ENCODE results near the gene PIK3CD. TPM values are rescaled to one million over a fixed set of nuclear protein-coding genes. Genes with fewer than 3 reads are reported as not detected.

PIK3CD gene
- total RNA-seq, 1 experiment from 2014 or later = 23.1 TPM

- Mint-ChIP-seq H3K27me3 (ENCODE audit: low read depth) (no peaks in the 10 kb centered on the region; the same call in 1 of the 2 replicates), H3K9me3 (no peaks in the 10 kb centered on the region), H3K4me3 (peak overlapping the region; percentile 41; the same call in 1 of the 2 replicates), H3K27ac (peak overlapping the region; percentile 96), H3K4me1 (peaks cover 43% of the 10 kb centered on the region), H3K36me3 (0 out of 2 replicates have a peak, but pooled peaks cover 3% of the 10 kb centered on the region)
- POLR2A ChIA-PET = no interaction called here
- CTCF ChIA-PET = interaction anchor here (0.8 to 6.4 kb wide), 15 partner anchors 9 to 620 kb away, joined by 3 to 163 read pairs (median 3); partner anchors contain the start of gene PIK3CD
- peak; percentile 67; the same call in 1 of the 2 replicates for TF ChIP-seq FOXP1 (CRISPR knock-in tag; IDR thresholded peaks at IDR 0.05; ENCODE audit: borderline replicate concordance)
- TF ChIP-seq SP1 (CRISPR knock-in tag; conservative IDR thresholded peaks at IDR 0.05) = 0 out of 2 replicates have a peak, but pooled peaks have one; percentile 38
- TF ChIP-seq, protein P1, sequence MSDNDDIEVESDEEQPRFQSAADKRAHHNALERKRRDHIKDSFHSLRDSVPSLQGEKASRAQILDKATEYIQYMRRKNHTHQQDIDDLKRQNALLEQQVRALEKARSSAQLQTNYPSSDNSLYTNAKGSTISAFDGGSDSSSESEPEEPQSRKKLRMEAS (CRISPR knock-in tag; IDR thresholded peaks at IDR 0.05) = 0 out of 2 replicates have a peak, but pooled peaks have one; percentile 47
- TF ChIP-seq, protein P2, sequence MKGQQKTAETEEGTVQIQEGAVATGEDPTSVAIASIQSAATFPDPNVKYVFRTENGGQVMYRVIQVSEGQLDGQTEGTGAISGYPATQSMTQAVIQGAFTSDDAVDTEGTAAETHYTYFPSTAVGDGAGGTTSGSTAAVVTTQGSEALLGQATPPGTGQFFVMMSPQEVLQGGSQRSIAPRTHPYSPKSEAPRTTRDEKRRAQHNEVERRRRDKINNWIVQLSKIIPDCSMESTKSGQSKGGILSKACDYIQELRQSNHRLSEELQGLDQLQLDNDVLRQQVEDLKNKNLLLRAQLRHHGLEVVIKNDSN (CRISPR knock-in tag; IDR thresholded peaks at IDR 0.05) = peak; percentile 89
- TF ChIP-seq NR2C2 (CRISPR knock-in tag; IDR thresholded peaks at IDR 0.05) = no peak
- 0 out of 2 replicates have a peak, but pooled peaks have one; percentile 50 for TF ChIP-seq KAT7 (CRISPR knock-in tag; IDR thresholded peaks at IDR 0.05; ENCODE audit: borderline replicate concordance)
- TF ChIP-seq GABPB1 (CRISPR knock-in tag; IDR thresholded peaks at IDR 0.05) = peak; percentile 39; the same call in 1 of the 2 replicates
- no peak for TF ChIP-seq RORB (CRISPR knock-in tag; IDR thresholded peaks at IDR 0.05)
- TF ChIP-seq TCF7 (CRISPR knock-in tag; IDR thresholded peaks at IDR 0.05; ENCODE audit: low read depth) = 0 out of 2 replicates have a peak, but pooled peaks have one; percentile 28
- TF ChIP-seq NFYB (CRISPR knock-in tag; conservative IDR thresholded peaks at IDR 0.05; ENCODE audit: low read depth) = peak; percentile 46; the same call in 1 of the 2 replicates
- TF ChIP-seq, protein P3, sequence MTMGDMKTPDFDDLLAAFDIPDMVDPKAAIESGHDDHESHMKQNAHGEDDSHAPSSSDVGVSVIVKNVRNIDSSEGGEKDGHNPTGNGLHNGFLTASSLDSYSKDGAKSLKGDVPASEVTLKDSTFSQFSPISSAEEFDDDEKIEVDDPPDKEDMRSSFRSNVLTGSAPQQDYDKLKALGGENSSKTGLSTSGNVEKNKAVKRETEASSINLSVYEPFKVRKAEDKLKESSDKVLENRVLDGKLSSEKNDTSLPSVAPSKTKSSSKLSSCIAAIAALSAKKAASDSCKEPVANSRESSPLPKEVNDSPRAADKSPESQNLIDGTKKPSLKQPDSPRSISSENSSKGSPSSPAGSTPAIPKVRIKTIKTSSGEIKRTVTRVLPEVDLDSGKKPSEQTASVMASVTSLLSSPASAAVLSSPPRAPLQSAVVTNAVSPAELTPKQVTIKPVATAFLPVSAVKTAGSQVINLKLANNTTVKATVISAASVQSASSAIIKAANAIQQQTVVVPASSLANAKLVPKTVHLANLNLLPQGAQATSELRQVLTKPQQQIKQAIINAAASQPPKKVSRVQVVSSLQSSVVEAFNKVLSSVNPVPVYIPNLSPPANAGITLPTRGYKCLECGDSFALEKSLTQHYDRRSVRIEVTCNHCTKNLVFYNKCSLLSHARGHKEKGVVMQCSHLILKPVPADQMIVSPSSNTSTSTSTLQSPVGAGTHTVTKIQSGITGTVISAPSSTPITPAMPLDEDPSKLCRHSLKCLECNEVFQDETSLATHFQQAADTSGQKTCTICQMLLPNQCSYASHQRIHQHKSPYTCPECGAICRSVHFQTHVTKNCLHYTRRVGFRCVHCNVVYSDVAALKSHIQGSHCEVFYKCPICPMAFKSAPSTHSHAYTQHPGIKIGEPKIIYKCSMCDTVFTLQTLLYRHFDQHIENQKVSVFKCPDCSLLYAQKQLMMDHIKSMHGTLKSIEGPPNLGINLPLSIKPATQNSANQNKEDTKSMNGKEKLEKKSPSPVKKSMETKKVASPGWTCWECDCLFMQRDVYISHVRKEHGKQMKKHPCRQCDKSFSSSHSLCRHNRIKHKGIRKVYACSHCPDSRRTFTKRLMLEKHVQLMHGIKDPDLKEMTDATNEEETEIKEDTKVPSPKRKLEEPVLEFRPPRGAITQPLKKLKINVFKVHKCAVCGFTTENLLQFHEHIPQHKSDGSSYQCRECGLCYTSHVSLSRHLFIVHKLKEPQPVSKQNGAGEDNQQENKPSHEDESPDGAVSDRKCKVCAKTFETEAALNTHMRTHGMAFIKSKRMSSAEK (CRISPR knock-in tag; IDR thresholded peaks at IDR 0.05; ENCODE audit: borderline replicate concordance) = peak; percentile 74; the same call in 1 of the 2 replicates
- no peak for TF ChIP-seq ERG (CRISPR knock-in tag; IDR thresholded peaks at IDR 0.05)
- peak; percentile 90 for TF ChIP-seq USF2 (CRISPR knock-in tag; IDR thresholded peaks at IDR 0.05)
- TF ChIP-seq, protein P4, sequence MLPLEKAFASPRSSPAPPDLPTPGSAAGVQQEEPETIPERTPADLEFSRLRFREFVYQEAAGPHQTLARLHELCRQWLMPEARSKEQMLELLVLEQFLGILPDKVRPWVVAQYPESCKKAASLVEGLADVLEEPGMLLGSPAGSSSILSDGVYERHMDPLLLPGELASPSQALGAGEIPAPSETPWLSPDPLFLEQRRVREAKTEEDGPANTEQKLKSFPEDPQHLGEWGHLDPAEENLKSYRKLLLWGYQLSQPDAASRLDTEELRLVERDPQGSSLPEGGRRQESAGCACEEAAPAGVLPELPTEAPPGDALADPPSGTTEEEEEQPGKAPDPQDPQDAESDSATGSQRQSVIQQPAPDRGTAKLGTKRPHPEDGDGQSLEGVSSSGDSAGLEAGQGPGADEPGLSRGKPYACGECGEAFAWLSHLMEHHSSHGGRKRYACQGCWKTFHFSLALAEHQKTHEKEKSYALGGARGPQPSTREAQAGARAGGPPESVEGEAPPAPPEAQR (CRISPR knock-in tag; IDR thresholded peaks at IDR 0.05) = no peak
- 0 out of 2 replicates have a peak, but pooled peaks have one; percentile 9 for TF ChIP-seq ZNF423 (CRISPR knock-in tag; IDR thresholded peaks at IDR 0.05)
- peak; percentile 81; the same call in 1 of the 2 replicates for TF ChIP-seq FOXK1 (CRISPR knock-in tag; IDR thresholded peaks at IDR 0.05)
- DNase-seq (ENCODE audit: low spot score) (peak; percentile 62), ATAC-seq (peak; percentile 15)
Measured at GRCh38 chr1:9717193-9718005, 65.9 kb downstream of the PIK3CD start.
